HG02870 (cell line): ENCODE measurements around the gene LRRC37A2.
"Not testable (repeated sequence)": the region's sequence is repeated elsewhere in the genome, so short reads cannot be mapped to it uniquely, and the experiment has no call there.

Experiments used
- ATAC-seq: cut with Tn5 transposase; IDR thresholded peaks from one replicate; pipeline ENCODE4 v1.9.1; 2021; ENCODE audit warnings: mild to moderate bottlenecking, moderate library complexity; ENCODE audit not compliant: unreplicated experiment

LRRC37A2 gene

DNA sequence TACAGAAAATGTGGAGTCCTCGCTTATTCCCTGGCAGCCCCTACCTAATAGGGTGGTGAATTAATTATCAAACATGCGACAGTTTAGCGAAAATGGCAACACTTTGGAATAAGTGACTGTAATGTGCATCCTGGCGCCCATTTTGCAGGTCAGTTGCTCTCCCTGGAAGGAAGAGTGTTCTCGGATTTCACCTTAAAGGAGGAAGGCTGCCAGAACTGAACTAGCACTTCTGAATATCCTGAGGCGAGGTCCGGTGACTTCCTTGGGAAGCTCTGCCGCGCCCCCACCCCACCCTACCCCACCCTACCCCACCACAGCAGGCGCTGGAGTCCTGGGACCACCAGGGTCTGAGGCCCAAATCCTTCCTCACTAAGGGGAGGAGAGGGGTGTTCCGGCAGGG lies at the start of gene LRRC37A2:
LRRC37A2 (plus strand) TSS at position 301 of the 400 bp plus-strand sequence. CDS start 245 bp downstream, outside the sequence.
- ATAC-seq: not testable (repeated sequence)

DNA sequence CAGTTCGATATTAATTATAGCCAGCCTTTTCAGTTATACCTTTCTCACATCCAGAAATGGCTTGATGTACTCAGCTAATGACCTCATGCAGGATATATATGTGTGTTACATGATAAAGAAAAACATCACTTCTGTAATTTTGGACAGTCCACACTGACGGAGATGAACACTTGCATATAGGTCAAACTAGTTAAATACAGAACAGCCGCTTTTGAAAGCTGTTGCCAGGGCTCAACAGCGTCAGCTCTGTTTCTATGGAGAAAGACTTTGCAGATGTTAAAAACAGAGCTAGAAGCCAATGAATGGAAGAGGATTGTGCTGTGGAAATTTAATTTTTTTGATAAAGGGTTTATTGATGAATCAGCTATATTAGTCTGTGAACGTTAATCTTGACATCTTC lies 44.6 kb upstream of the LRRC37A2 start:
- not testable (repeated sequence) for ATAC-seq

DNA sequence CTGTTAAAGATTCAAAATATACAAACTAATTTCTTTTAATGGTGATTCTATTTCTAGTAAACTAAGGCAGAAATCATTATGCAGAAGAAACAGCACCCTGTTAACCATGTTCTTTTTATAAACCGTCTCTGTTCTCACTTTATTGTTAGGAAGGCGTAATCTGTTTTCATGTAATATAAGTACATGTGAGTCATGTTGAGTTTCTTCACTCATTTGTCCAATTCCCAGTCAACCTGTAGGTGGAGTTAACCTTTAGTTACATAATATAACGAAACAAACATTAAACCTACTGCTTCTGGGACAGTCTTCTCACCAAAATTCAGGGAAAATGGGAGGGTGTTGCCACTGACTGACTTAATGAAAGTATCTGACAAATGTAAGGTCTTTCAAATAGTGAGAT lies 37.8 kb upstream of the LRRC37A2 start:
- not testable (repeated sequence) for ATAC-seq

GRCh38 chr17:46475583-46475982 lies 36.7 kb upstream of the LRRC37A2 start:
- ATAC-seq: not testable (repeated sequence)

DNA sequence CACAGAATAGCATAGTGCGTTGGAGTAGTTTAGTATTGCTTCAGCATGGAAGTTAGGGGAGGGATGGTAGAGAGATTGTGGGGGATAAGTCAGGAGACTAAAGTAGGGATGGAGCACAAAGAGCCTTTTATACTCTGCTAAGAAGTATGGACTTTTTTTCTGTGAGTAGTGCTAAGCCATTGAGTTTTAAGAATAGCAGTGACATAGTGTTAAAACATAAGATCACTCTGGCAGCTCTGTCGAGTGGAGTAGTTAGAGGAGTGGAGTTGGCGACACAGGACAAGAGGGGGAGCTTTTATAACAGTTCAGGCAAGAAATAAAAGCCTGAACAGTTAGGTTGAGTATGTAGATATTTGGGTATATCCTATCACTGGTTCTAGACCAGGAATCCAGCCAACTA lies 33.4 kb upstream of the LRRC37A2 start:
- not testable (repeated sequence) for ATAC-seq

DNA sequence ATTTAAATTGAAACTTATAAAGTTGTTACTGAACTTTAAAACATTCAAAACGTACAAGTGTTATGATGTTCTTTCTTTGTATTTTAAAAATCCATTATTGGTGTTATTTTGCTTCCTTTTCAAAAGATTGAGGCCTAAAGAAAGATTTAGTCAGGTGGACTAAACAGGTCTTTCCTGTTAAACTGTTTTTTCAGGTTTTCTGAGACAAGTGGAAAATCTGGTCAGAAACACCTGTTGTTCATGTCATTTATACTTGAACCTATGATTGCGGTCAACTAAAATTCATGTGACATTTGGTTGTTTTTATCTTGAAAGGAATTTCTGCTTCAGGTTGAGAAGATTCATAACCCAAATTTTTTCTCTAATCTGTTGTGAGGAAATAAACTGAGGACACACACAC lies 31.0 kb upstream of the LRRC37A2 start:
- not testable (repeated sequence) for ATAC-seq

DNA sequence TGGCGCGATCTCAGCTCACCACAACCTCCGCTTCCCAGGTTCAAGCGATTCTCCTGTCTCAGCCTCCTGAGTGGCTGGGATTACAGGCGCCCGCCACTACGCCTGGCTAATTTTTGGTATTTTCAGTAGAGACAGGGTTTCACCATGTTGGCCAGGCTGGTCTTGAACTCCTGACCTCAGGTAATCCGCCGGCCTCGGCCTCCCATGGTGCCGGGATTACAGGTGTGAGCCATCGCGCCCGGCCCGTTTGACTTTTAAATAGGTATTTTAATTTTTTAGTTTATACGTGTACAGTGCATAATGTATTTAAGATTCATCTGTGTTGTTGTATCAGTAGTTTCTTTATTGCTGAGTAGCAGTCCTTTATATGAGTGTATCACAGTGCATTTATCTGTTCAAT lies 20.2 kb upstream of the LRRC37A2 start:
- not testable (repeated sequence) for ATAC-seq

DNA sequence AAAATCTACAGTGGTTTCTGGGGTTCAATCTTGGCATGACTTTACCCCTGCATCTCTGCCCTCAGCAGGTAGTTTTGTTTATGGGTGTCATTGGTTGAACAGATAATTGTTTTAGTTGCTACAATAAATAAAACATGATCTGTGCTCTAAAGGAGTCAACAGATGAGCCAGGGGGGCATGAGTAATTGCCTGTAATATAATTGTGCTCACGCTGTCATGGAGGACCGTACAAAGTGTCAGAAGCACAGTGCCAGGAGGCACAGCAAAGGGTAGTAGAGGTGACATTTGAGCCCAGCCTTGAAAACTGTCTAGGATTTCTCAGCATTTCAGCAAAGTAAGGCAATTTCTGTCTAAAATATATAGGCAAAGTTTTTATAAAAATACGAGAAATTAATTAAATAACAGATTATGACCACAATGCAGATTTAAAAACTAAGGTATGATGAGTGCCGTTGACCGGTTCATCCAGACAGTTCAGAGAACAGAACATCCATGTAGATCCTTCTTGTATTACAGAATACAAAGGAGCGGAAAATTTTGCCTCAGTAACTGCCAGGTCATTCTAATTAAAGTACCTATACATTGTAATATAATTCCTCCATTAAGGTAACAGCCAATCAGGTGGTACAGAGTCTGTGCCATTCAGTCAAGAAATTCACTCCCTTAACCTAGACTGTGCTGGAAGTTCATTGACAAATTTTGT lies 12.7 kb upstream of the LRRC37A2 start:
- ATAC-seq: not testable (repeated sequence)

- not testable (repeated sequence) for ATAC-seq
Observed at GRCh38 chr17:46505896-46506295, 6.4 kb upstream of the LRRC37A2 start.

GRCh38 chr17:46534716-46535115 lies 22.4 kb downstream of the LRRC37A2 start:
- ATAC-seq: not testable (repeated sequence)

GRCh38 chr17:46548607-46549006 lies 36.3 kb downstream of the LRRC37A2 start:
- not testable (repeated sequence) for ATAC-seq

DNA sequence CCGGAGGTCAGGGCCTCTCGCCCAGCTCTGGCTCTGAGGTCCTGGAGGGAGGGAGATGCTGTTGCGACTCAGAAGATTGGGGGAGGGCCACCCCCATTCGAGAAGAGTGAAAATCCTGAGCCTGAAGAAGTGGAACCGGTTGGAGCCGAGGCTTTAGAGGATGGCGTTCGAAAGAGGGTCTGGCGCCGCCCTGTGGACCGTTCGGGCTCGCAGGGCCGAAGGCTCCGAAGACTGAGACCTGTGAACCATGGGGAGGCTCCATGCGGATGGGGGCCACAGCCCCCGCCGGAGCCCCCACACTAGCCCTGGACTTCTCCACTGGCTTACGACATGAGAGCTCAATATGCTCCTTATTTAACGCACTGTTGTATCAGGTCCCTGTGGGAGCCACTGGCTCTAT lies 46.9 kb downstream of the LRRC37A2 start:
- not testable (repeated sequence) for ATAC-seq

GRCh38 chr17:46560048-46560447 lies 47.8 kb downstream of the LRRC37A2 start:
- not testable (repeated sequence) for ATAC-seq

GRCh38 chr17:46566284-46566683 lies 54.0 kb downstream of the LRRC37A2 start:
- not testable (repeated sequence) for ATAC-seq

DNA sequence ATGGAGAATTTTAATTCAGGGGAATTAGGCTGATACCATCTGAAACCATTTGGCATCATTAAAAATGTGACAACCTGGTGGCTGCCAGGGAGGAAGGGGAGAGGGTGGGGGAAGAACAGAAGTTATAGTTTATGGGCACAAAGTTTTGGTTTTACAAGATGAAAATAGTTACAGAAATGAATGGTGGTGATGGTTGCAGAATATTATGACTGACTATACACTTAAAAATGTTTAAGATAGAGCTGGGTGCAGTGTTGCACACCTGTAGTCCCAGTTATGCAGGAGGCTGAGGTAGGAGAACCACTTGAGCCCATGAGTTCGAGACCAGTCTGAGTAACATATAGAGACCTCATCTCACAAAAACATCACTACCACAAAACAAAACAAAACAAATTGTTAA lies 54.7 kb downstream of the LRRC37A2 start:
- not testable (repeated sequence) for ATAC-seq

DNA sequence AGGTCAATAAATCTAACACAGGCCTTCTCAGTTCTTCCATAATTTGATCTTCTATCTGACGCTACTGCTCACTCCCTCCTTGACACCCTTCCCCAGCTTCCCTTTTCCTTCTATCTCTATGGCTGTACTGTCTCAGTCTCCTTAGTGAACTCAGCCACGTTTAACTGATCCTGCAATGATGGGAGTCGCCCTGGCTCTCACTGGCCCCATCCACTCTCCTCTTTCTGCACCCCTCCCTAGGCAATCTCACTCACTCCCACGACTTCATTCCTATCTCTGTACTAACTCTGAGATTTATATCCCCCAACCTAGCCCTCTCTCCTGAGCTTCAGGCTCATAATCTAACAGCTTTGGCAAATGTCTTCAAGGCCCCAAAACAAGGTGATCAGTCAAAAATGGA lies 59.5 kb downstream of the LRRC37A2 start:
- not testable (repeated sequence) for ATAC-seq

GRCh38 chr17:46579083-46580075 lies 67.1 kb downstream of the LRRC37A2 start, which contains the start of gene ARL17A:
Gene ARL17A, minus strand, starts transcription at chr17:46579691. Its CDS starts 3,369 bp downstream, at chr17:46576322.
- ATAC-seq: peak; percentile 92

GRCh38 chr17:46580082-46580481 lies 67.8 kb downstream of the LRRC37A2 start:
- not testable (repeated sequence) for ATAC-seq

GRCh38 chr17:46585444-46585843 lies 73.2 kb downstream of the LRRC37A2 start:
- not testable (repeated sequence) for ATAC-seq

DNA sequence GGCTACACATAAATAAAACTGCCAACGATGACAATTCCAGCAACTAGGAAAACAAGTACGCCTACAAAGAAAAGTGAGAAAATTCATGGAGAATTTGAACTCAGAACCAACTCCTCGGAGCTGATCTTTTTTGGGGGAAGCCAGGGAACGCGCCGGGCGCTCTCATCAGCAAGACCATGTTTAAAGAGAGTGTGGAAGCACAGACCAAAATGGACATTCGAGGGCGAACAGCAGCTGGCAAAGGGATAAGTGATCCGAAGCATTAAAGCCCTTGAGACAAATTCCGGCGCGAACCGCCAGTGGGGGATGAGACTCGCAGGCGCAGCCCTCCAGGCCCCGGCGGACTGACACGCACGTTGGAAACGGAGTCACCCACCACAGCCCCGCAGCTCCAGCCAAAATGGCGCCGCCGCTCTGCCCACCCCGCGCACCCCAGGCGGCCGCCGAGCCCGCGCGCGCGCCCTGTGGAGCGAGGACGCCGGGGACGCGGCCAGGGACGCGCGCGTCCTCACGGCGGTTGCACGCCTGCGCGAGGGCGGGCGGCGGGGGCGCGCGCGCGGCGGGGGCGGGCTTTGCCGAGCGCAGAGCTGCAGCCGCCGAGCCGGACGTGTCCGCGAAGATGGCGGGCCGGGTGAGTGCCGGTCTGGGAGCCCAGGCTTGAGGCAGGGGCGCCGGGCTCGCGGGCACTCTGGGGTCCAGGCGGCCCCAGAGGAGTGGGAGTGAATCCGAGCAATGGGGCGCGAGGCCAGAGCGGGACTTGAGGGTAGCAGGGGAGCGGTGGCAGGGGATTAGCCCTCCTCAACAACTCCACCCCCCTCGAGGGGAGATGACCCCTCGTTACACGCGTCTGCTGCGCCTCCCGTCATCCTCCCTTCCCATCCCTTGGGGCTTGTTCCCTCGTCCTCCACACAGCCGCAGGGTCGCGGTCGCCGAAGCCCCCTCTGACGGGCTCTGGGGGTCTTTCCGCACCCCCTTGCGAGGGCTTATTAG lies 78.2 kb downstream of the LRRC37A2 start, which contains the start of gene NSF:
NSF (plus strand) TSS at position 513 of the 990 bp plus-strand sequence; CDS start at position 620, 107 bp downstream.
- peak; percentile 62 for ATAC-seq
